Stimulated activated CD8-positive, alpha-beta memory T cell treated with anti-CD3 and anti-CD28 coated beads, Interleukin-2, amount 100 ng/mL, for 48 hours (primary cell): Measurements from ENCODE around the gene CITED1.
"Not testable (repeated sequence)": the region's sequence is repeated elsewhere in the genome, so short reads cannot be mapped to it uniquely, and the experiment has no call there.

Source experiments
- DNase-seq, 2 donors: peaks; one replicate each; pipeline ENCODE4 v3.0.0-alpha.2; 2020; ENCODE audit warnings: low read depth in 2 of 2

CITED1 gene, protein sequence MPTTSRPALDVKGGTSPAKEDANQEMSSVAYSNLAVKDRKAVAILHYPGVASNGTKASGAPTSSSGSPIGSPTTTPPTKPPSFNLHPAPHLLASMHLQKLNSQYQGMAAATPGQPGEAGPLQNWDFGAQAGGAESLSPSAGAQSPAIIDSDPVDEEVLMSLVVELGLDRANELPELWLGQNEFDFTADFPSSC

GRCh38 chrX:72305286-72306084, at the start of gene CITED1:
Gene CITED1, minus strand, starts transcription at chrX:72305914. Its CDS starts 3,045 bp downstream, at chrX:72302869.
- DNase-seq = no peak

DNA sequence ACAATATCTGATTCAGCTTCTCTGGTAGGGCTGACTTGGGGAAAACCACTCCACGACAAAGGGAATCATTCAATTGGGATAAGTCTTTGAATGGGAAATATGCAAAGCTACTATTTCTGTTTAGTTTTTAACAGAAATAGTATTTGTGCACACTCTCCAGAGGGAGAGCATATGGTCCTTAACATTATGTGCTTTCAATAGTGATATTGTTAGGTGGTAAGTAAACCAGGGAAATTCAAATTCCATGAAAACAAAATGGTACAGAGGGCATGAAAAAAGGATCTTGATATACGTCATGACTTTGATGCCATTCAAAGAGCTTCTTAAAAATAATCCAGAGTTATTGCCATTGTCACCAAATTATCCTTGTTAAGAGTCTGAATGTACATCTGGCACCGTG, 47.1 kb upstream of the CITED1 start:
- no peak for DNase-seq

GRCh38 chrX:72351606-72352334, 46.1 kb upstream of the CITED1 start:
- no peak for DNase-seq

DNA sequence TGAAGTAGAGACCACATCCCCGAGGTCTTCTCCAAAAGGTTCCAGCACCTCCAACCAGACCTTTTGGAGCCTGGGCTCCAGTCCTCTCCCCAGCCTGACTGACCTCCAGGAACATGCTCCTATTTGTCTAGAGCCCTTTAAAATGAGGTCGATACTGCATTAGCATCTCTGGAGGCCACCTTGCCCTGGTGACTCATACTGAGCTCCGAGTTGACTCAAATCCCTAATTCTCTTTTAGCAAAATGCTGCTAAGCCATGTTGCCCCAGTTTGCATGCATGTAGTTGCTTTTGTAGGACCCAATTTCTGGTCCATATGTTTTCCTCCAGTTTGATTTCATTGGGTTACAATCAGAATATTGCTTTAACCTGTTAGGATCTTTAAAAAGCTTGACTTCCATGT, 43.5 kb upstream of the CITED1 start:
- no peak for DNase-seq

DNA sequence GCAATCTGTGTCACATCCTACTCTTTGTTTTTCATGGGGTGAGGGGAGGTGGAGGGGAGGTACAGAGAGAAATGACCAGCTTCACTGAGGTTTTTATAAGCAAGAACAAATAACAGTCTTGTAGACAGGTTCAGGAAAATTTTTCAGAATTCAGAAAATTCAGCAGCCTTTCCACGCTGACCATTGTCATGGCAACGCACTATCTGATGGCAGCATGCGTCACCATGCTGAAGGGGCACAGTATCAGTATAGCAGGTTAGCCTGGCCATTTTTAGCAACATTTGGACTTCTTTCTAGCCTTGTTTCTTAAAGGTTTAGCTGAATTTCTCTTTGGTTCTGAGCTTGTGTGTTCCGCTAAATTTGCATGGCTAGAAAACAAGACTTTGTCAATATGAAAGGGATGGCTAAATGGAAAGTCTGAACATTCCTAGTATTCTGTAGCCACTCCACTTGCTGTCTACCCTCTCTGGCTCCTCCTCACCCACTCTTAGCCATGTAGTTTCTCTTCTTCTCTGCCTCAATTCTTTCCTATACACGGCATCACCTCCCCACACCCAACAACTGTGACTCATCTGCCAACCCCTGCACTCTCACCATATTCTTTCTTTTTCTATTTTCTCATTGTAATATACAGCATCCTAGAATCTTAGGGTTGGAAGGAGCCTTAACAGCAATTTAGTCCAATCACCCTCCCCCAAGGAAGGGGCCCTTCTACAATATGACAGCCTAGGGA, 42.7 kb upstream of the CITED1 start:
- no peak for DNase-seq

DNA sequence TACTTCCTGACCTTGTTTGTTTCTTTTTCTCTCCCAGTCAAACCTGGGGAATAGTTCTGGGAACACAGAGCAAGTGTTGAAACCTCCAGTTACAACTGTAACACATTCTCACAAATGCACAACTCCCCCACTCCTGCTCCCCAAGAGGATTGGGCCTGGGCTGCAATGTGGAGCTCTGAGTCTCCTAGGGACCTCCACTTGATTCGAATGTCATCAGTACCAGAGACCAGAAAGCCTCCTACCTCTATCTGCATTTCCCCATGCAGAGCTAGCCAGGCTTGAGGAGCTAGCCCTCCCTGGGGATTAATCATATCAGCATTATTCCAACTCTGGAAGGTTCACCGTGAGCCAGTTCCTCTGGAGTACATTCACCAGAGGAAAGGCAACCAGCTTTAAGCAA, 41.7 kb upstream of the CITED1 start:
- no peak for DNase-seq

GRCh38 chrX:72346302-72346949, 40.7 kb upstream of the CITED1 start:
- no peak for DNase-seq

- DNase-seq = no peak
Measured at GRCh38 chrX:72340626-72341025, 34.9 kb upstream of the CITED1 start.

GRCh38 chrX:72340041-72340440, 34.3 kb upstream of the CITED1 start:
- DNase-seq = no peak

DNA sequence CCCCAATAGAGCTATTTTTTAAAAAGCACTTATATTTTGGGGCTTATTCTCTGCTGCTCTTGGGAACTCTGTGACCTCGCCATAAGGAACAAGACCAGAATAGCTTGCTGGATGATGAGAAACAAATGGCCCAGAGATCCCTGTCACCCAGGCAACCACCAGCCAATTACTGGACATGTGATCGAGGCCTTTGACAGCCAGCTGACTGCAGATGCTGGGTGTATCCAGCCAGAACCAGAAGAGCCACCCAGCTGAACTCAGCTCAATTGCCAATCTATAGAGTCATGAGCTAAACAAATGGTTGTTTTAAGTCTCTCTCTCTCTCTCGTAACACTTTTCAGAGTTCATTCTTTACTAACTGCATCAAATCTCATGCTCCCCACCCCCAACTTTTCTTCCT, 24.4 kb upstream of the CITED1 start:
- DNase-seq = no peak

GRCh38 chrX:72326605-72327300, 21.0 kb upstream of the CITED1 start:
- no peak for DNase-seq

GRCh38 chrX:72319651-72320050, 13.9 kb upstream of the CITED1 start:
- DNase-seq = not testable (repeated sequence)

DNA sequence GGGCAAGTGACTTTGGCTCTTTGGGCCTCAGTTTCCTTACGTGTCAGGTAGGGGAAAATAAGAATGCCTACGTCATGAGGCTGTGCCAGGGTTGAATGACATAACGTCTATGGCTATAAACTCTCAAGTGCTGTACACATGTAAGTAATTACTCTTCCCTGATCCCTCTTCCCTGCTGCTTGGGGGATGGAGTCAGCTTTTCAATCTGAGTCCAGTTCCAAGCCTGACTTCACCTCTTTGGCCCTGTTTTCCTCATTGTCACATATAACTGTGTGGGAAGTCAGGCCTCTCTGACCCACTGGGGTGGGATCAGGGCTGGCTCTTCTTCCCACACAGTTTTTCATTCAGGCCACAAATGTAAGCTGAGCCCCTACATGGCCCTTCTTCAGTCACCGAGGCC, 11.4 kb upstream of the CITED1 start:
- no peak for DNase-seq

- DNase-seq = no peak
Measured at GRCh38 chrX:72316408-72317110, 10.8 kb upstream of the CITED1 start.

- no peak for DNase-seq
Measured at GRCh38 chrX:72314881-72315280, 9.2 kb upstream of the CITED1 start.

DNA sequence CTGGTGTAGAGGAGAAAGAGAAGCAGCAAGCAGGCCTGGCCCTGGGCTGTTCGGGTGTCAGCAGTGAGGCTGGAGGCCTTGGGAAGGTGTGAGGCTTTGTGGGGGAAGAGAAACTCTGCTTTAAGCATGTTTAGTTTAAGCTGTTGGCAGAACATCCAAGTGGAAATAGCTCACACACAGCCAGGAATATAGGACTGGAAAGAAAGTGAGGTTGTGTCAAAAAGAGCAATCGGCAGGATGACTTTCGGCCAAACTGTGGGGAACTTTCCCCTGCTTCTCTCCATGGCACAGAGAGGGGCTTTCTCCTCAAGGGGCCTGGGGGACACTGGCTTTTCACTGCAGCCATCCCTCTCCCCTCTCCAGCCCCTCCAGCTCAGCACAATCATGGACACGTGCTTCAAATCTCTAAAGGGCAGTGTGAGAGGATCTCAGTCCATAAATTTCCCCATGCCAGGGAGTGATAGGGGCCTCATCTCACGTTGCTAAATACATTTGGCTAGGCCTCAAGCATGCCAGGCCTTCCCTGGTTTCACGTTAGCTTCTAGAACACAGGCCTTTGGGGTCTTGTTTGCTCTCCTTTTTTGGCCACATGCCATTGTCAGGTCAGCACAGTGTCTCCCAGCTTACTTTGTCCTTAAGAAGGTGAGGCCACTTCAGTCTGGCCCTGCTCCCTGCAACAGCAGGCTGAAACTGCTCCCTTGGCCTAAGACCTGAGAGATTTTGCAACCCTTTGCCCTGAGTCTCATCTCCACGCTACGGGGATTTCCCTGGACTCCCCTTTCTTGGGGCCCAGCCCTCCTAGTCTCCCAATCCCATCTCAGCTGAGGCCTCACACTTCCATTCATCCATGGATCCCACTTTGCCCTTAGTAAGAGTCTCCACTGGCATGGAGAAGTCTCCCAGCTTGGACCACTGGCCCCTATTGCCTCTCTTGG, 8.3 kb upstream of the CITED1 start:
- no peak for DNase-seq

- DNase-seq = no peak
Measured at GRCh38 chrX:72312311-72312940, 6.7 kb upstream of the CITED1 start.

DNA sequence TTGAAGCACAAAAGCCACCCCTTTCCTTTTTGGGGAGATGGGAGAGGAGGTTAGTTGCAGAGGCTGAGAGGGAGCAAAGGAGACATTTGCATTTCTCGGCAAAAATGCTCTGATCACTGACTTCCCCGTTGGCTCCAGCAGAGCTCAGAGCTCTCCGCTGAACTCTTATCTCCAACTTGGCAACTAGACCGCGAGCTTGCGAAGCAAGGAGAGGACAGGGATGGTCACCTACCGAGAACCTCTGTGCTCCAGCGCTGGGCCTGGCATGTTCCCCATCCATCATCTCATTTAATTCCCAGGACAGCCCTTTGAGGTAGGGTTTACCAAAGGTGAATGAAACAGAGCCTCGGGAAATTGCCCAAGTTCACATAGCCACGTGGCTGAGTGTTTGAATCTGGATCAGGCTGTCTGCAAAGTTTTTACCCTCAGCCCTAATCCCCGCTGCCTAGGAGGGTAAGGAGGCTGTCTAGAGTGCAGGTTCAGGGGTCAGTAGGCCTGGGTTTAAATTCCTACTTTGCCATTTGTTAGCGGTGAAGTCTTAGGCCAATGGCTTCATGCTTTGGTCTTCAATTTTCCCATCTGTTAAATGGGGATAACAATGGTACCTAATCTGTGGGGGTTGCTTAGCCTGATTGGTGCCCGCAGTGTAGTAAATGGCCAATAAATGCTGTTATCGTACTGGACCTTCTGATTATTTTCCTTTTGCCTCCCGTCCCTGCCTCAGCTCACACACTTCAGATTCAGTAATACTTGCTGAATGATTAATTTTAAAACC, 3.8 kb upstream of the CITED1 start:
- DNase-seq = no peak
